HG02678 (cell line): ENCODE measurements around the gene HAND2.
A peak's percentile ranks its signal among the peaks of the same experiment; 100 is the strongest.

Experiments used
- ATAC-seq: cut with Tn5 transposase; IDR thresholded peaks from one replicate; pipeline ENCODE4 v1.9.1; 2021; ENCODE audit warnings: mild to moderate bottlenecking, moderate library complexity; ENCODE audit not compliant: unreplicated experiment

HAND2 gene

DNA sequence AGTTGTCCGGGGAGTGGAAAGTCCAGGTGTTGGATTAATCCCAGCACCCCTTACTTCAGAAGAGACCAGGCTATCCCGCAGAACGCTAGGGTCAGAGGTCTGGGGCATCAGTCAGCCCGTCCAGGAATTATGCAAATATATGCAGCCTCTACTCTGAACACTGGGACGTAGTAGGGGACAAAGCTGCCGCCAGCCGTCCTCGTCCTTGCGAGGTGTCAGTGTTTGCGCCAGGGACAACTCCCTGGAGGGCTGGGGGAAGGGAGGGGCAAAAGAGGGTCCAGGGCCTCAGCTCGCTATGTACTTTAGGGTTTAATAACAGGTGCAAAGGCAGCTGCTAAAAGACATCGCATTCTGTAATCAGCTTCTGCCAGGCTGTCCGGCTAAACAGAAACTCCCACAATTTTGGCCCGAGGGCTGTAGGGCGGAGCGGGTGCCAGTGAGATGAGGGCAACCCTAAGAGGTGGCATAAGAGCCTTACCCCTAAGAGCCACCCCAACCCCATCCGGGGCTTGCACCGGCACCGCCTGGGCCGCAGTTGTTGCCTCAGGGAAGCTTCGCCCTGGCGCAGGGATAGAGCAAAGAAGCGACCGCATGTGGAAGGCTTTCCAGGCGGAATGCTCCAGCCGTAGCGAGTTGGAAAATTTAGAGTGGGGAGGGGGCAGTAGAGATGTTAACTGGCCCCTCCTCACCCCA is 8.4 kb downstream of the HAND2 start:
- ATAC-seq = no peak

GRCh38 chr4:173520921-173521466 is 9.0 kb downstream of the HAND2 start:
- ATAC-seq = no peak

GRCh38 chr4:173519111-173520101 is 10.6 kb downstream of the HAND2 start:
- no peak for ATAC-seq

- no peak for ATAC-seq
Observed at GRCh38 chr4:173518425-173519102, 11.5 kb downstream of the HAND2 start.

GRCh38 chr4:173517781-173518424 is 12.1 kb downstream of the HAND2 start:
- peak; percentile 62 for ATAC-seq

DNA sequence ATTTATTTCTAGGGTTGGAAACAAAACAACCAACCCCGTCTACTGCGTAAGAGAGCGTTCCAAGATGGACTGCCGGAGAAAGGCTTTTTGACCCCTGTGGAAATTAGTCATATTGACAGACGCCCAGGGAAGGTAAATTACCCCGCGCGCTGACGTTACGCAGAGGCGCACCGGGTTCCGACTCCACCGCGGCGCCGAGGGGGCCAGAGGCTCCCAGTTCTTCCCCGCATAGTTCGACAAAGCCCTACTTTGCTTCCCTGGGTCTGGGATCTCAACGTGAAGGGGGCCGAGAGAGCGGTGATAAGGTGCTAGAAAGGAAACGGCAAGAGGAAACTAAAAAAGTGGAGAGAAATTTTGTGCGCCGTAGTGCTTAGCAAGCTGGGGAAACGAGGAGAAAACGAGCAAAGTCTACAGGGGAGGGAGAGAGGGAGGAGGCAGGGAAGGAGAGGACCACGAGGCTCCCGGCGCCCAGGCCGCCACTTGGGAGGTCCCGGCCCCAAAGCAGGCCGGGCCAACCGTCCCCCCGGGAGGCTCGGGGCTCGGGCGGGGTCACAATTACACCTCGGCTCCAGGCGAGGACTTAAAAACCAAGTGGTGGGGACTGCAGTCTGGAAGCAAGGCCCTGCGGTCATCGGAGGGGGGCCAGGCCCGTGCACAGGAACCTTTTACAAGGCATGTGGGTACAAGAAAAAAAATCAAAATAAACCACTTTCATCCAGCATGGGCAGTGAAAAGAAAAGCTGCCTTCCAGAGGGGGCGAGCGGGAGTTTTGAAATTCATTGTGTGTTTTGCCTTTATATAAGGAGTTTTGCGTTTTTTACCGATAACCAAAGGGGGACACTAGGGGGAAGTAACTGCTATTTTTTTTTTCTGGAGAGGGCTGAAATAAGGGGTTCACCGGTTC is 13.2 kb downstream of the HAND2 start:
- no peak for ATAC-seq

DNA sequence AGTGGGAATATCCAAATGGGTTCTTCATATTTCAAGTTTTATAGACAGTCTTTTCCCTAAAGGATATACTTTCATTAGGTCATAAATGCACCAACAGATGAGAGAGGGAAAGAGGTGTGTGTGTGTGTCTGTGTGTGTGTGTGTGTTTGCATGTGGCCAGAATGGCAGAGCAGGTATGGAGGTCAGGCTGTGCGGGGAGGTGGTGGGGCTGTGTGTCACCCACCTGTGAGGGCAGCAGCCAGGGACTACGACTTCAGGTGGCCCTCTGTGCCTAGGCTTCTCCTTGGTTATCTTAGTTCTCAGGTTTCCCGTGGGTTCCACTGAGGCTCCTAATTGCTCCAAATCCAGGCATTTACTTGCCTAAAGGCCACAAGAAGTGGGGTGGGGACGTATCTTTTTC is 14.6 kb downstream of the HAND2 start:
- ATAC-seq = no peak

- ATAC-seq = no peak
Observed at GRCh38 chr4:173514641-173515217, 15.3 kb downstream of the HAND2 start.

DNA sequence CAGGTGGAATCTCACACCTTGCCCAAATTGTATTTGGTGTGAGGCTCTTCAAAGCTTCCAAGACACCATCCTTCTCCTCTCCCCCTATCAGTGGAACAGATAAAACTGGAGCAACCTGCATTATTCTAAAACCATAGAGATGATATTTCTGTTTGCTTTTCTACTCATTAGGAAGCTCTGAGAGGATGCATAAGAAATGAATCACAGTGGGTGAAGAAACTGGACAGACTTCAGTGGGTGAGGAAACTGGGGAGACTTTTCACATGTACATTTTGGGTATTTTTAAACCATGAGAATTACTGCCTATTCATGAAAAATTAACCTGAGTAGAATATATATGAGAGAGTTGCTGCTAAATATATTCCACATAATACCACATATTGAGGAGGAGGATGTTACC is 16.4 kb downstream of the HAND2 start:
- no peak for ATAC-seq

DNA sequence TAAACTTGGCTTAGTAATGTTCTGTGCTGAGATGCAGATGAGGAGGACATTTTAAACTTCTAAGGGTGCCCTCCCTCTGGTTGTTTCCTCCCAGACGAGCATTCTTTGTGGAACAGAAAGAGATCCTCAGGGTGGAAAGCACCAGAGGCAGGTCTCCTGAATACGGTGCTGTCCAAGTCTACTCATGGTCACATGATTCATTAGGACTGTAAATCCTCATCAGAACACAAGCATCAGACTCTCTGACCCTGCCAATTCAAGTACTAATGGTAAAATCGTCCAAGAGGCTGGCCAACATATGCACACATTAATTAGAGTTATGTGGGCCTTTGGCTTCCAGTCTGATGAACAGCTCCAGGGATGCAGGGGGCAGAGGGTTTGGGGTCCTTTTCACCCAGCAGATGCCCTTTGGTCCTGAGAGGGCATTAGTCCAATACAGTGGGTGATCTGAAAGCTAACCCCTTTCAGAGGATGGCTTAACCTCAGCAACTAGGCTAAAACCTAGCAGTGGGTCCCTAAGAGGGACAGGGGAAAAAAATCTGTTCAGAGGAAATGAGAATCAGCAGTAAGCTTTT is 18.2 kb downstream of the HAND2 start:
- ATAC-seq = no peak

DNA sequence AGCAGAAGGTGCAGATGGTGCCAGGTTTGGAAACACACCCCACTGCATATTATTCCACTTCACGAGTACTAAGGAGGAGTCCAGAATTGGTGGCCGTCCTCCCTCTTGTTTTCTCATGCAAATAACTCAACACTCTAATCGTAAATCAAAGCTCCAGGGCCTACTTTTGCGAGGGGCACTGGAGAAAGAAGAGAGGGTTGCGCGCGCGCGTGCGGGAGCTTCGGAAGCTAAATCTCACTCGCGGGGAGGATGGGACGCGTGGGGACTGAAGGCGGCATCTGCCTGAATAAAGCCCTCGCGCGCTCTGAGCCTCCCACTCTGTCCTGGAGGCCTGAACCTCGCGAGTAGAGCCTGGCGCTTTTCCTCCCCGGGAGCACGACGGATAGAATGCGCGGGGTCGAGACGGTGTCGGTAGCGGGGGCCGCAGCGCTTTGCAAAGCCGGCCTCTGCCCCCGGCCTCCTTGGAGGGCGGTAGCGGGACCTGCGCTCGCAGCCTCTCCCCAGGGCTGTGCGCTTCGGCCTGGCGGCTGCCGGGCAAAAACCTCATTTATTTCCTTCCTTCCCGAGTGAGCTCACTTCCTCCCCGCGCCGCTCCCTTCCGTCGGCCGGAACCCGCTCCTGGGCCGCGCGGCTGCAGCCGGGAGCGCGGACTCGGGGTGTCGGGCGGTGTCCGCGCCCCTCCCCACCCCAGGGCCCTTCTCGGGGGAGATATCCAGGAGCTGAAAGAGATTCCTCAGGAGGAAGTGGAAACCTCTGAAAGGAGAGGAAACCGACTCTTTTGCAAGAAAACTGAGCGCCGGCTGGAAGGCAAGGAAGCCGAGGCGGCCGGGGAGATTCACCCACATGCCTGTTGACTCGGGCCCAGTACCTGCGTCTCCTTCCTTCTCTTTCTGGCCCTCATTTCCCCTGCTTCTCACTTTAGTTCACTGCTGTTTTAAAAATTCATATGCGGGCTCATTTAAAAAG is 20.7 kb downstream of the HAND2 start:
- peak; percentile 42 for ATAC-seq

GRCh38 chr4:173508386-173509035 is 21.5 kb downstream of the HAND2 start:
- ATAC-seq = no peak

- no peak for ATAC-seq
Observed at GRCh38 chr4:173507471-173508385, 22.3 kb downstream of the HAND2 start.

DNA sequence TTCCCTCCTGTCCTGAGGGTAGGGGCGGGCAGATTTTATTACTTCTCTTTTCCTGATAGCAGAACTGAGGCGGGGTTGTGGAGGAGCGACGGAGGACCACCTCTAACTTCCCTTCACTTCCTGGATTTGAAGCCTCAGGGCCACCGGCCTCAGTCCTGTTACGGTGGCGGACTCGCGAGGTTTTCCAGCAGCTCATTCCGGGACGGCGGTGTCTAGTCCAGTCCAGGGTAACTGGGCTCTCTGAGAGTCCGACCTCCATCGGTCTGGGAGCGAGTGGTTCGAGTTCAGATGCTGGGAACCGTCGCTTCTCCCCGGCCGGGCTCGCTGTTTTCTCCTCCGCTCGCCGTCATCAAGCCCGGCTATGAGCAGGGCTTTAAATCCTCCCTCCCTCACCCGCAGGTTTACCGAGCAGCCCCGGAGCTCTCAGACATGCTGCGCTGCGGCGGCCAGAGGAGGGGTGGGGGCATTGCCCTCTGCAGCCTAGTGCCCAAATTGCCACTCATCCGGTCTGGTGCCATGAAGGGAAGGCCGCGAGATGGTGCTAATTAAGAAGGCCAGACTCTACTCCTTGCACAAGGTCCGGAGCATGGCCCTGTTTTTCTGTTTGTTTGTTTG is 23.3 kb downstream of the HAND2 start:
- ATAC-seq = peak; percentile 5

DNA sequence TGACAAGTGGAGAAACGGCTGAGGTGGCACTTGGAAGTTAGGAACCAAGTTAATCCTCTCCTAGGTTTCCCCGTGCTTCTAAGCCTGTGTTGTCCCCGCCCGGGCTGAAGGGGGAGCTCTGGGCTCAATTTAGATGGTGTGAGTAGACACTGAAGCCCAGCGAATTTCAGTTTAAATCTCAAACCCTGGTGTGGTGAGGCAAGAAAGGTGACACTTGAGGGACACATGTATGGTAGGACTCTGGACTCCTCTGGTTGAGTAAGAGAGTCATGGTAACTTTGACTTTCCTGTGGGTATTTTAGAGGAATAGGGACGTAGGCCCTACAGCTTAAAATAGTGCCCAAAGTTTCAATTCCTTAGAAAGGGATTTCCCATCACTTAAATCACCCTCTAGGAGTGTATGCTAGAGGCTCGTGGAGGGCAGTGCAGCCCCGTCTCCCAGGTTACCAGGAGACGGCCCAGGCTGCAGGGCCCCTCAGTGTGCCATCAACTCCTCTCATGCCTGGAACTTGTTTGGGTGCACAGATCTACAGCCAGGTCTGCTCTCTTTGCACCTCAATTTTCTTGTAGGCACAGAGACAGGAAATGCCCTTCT is 24.0 kb downstream of the HAND2 start:
- ATAC-seq = peak; percentile 72

- no peak for ATAC-seq
Observed at GRCh38 chr4:173504181-173504503, 25.9 kb downstream of the HAND2 start.
